Upper lobe of left lung (tissue), 6 donors: ENCODE results near the gene METTL15. TPM values are rescaled to one million over a fixed set of nuclear protein-coding genes. Genes with fewer than 3 reads are reported as not detected.

Source experiments
- ATAC-seq, 2 donors: fragments of 200-7000 bp; cut with Tn5 transposase; one replicate each; pipeline ENCODE4 v1.9.1; 2022; ENCODE audit warnings: mild to moderate bottlenecking in 2 of 2, moderate library complexity in 2 of 2; ENCODE audit not compliant: low FRiP score in 2 of 2
- DNase-seq, 2 donors: peaks; one replicate each; pipeline ENCODE4 v3.0.0-alpha.2; 2019 to 2020
- H3K27ac ChIP-seq, 4 donors: fragments of 200-600 bp; sonication (generic); one replicate each; pipeline ENCODE4 v1.5.1; 2016 to 2019
- H3K27me3 ChIP-seq, 4 donors: fragments of 200-600 bp; sonication (generic); one replicate each; pipeline ENCODE4 v1.5.1; 2017 to 2019
- H3K36me3 ChIP-seq, 4 donors: fragments of 200-600 bp; sonication (generic); one replicate each; pipeline ENCODE4 v1.5.1; 2016 to 2019
- H3K4me1 ChIP-seq, 4 donors: fragments of 200-600 bp; sonication (generic); one replicate each; pipeline ENCODE4 v1.5.1; 2018 to 2019
- H3K4me3 ChIP-seq, 4 donors: fragments of 200-600 bp; sonication (generic); one replicate each; pipeline ENCODE4 v1.5.1; 2017 to 2019; ENCODE audit warnings: mild to moderate bottlenecking in 2 of 4, moderate library complexity in 1 of 4
- H3K9me3 ChIP-seq, 4 donors: fragments of 200-600 bp; sonication (generic); one replicate each; pipeline ENCODE4 v1.5.1; 2018 to 2019
- EP300 ChIP-seq, 4 donors: sonication (generic); formaldehyde crosslinking; IDR thresholded peaks; one replicate each; pipeline ENCODE4 v1.5.1; 2017; ENCODE audit warnings: antibody characterized with exemption in 4 of 4, control low read depth in 2 of 4
- POLR2A ChIP-seq, 4 donors: fragments of 450-650 bp; IDR thresholded peaks; one replicate each; pipeline ENCODE4 v1.5.1; 2016 to 2017; ENCODE audit warnings: antibody characterized with exemption in 4 of 4, mild to moderate bottlenecking in 2 of 4
- POLR2AphosphoS5 ChIP-seq, 2 donors: sonication (generic); formaldehyde crosslinking; IDR thresholded peaks; one replicate each; pipeline ENCODE4 v1.5.1; 2017; ENCODE audit warnings: antibody characterized with exemption in 2 of 2
- WGBS, 2 donors: methylation state at CpG; one replicate each; pipeline ENCODE4 v1.1.5; 2017 to 2018; 5-methylcytosine and 5-hydroxymethylcytosine counted together
- total RNA-seq, 6 donors: library from RNA; depleted of rRNA in 4 of 6; stranded (reverse); fragments of >200 nt in 4 of 6; gene quantifications; one replicate each; pipeline versions ENCODE4 v1.1.0 to v1.2.1, GENCODE V29; 2016 to 2021
- TF ChIP-seq, protein P1 (sequence below), 6 experiments: fragments of 450-650 bp in 4 of 6; fragments of 200-600 bp in 2 of 6; sonication (generic) in 2 of 6; IDR thresholded peaks; one replicate each; pipeline ENCODE4 v1.5.1; 2016 to 2019; ENCODE audit warnings: antibody characterized with exemption in 6 of 6
- donor health status: DM: no; HTN: no; CAD: no; lungs with moderate emphysema.
- donor health status: DM: no; HTN: yes; CAD: no; lungs with severe emphysema.

METTL15 gene, protein sequence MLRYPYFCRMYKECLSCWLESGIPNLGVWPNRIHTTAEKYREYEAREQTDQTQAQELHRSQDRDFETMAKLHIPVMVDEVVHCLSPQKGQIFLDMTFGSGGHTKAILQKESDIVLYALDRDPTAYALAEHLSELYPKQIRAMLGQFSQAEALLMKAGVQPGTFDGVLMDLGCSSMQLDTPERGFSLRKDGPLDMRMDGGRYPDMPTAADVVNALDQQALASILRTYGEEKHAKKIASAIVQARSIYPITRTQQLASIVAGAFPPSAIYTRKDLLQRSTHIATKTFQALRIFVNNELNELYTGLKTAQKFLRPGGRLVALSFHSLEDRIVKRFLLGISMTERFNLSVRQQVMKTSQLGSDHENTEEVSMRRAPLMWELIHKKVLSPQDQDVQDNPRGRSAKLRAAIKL
- 10 to 100 TPM in 4 of 6 donors, 1 to 10 TPM in 2; 3.0 to 24.1 (median 11.2) TPM for total RNA-seq

DNA sequence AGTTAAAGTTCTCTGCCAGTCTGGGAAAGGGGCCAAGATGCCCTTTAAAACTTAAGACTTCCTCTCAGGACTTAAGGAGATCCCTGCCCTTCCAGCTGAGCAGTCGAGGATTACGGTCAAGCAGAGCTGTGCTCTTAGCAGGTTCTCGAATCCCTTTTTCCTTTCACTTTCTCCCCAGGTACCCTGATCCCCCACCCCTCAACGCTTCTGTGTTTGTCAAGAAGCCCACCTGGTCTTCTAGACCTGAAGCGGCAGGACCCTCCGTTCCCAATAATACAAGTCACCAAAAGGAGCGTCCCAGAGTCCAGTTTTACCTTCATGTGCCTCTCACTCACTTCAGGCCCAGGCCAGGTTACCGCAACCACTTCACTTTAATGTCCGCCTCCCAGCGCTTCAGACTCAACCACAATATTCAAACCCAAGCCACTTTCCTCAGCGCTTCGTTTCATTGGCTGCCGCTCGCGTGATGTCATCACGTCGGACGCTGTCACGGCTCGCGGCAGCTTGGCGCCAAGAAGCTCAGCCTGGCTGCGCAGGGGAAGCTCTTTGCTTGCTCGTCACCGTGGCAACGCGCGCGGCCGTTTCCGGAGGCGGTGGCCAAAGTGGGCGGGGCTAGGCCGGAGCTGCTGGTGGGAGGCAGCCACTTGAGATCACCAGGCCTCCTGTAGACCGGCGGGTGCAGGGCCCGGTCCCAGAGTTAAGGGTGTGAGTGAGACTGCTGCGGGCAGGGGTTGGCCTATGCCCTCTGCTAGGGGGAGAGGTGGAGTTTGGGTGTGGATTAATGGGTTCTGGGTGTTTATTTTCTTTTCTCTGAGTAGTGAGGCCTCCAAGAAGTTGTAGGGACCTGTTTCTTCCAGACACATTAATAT is at the start of gene METTL15, which contains the start of gene KIF18A:
METTL15 (plus strand) TSS at position 639 of the 869 bp plus-strand sequence. CDS start 4,947 bp downstream, outside the sequence.
KIF18A (minus strand) TSS at position 407 of the 869 bp plus-strand sequence. CDS start 10,209 bp downstream, outside the sequence.
- peak within 1 kb of the TSS; percentile 11 to 69 (median 60) for H3K4me3 ChIP-seq
- 1% methylated on average over 16 to 38 of the region's 38 CpGs for WGBS, 2 donors
- DNase-seq = peak; percentile 100
- H3K36me3 ChIP-seq = no peaks in the 10 kb centered on the region
- H3K4me1 ChIP-seq = peaks cover 25 to 38% (median 36%) of the 10 kb centered on the region in 4 donors
- no peaks in the 10 kb centered on the region for H3K9me3 ChIP-seq
- TF ChIP-seq EP300 (IDR thresholded peaks at IDR 0.05) (peak in 1 of 4 donors; percentile 65), POLR2A (IDR thresholded peaks at IDR 0.05) (peak in 3 of 4 donors; percentile 35 to 75 (median 70)), POLR2AphosphoS5 (IDR thresholded peaks at IDR 0.05) (peak; percentile 81 to 85)
- TF ChIP-seq, protein P1, sequence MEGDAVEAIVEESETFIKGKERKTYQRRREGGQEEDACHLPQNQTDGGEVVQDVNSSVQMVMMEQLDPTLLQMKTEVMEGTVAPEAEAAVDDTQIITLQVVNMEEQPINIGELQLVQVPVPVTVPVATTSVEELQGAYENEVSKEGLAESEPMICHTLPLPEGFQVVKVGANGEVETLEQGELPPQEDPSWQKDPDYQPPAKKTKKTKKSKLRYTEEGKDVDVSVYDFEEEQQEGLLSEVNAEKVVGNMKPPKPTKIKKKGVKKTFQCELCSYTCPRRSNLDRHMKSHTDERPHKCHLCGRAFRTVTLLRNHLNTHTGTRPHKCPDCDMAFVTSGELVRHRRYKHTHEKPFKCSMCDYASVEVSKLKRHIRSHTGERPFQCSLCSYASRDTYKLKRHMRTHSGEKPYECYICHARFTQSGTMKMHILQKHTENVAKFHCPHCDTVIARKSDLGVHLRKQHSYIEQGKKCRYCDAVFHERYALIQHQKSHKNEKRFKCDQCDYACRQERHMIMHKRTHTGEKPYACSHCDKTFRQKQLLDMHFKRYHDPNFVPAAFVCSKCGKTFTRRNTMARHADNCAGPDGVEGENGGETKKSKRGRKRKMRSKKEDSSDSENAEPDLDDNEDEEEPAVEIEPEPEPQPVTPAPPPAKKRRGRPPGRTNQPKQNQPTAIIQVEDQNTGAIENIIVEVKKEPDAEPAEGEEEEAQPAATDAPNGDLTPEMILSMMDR (IDR thresholded peaks at IDR 0.05) = no peak
- no peaks in the 10 kb centered on the region for H3K27me3 ChIP-seq
- peak within 1 kb of the TSS; percentile 78 to 90 (median 86) for H3K27ac ChIP-seq
- peak; percentile 99 for ATAC-seq

DNA sequence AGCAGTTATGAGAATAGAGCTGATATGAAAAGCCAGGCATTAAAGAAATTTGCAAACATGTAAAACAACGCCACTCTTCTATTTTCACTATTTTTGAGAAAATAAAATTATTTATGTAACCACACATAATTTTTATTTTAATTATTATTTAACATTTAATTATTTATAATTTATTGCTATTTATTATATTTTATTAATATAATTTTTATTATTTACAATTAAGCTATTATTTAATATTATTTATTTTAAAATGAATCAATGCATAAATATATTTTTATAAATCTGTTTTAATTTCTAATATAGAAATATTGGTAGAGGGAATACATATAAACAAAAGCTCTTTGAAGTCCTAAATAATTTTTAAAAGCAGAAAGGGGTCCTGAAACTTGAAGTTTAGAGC is 36.9 kb upstream of the METTL15 start:
- DNase-seq (no peak), ATAC-seq (no peak)
- 100% methylated on average over 1 of the region's 1 CpG for WGBS, 2 donors

DNA sequence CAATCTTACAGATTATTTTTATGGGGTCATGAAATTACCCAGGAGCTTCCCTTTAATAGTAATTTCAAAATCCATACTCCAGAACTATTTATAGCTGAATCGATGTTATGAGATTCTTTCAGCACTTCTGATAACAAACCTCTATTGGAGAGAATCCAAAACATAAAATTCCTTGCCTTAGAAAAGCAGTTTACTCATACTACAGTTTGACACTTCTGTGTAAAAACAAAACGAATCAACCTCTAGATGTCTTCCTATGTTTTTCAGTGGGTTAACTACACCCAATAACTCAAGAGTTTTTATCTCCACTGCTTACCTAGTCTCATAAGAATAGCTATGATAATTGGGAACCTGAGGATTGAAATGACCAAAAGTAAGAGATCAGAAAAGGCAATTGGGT is 35.9 kb upstream of the METTL15 start:
- TF ChIP-seq POLR2AphosphoS5 (IDR thresholded peaks at IDR 0.05) (no peak), POLR2A (IDR thresholded peaks at IDR 0.05) (no peak), EP300 (IDR thresholded peaks at IDR 0.05) (no peak)
- TF ChIP-seq, protein P1 (IDR thresholded peaks at IDR 0.05) = no peak
- Histone ChIP-seq H3K27ac (no peak overlapping the region), H3K4me3 (no peak overlapping the region), H3K27me3 (no peaks in the 10 kb centered on the region), H3K9me3 (no peaks in the 10 kb centered on the region), H3K36me3 (no peaks in the 10 kb centered on the region), H3K4me1 (no peaks in the 10 kb centered on the region)
- 30 to 38% methylated on average over 2 of the region's 2 CpGs for WGBS, 2 donors
- DNase-seq = no peak
- no peak for ATAC-seq

More for the DNA sequence above, 36.9 kb upstream of the METTL15 start:
- Histone ChIP-seq H3K9me3 (no peaks in the 10 kb centered on the region), H3K4me3 (no peak overlapping the region), H3K36me3 (no peaks in the 10 kb centered on the region), H3K27ac (no peak overlapping the region), H3K27me3 (no peaks in the 10 kb centered on the region), H3K4me1 (no peaks in the 10 kb centered on the region)
- TF ChIP-seq POLR2A (IDR thresholded peaks at IDR 0.05) (no peak), EP300 (IDR thresholded peaks at IDR 0.05) (no peak), POLR2AphosphoS5 (IDR thresholded peaks at IDR 0.05) (no peak)
- TF ChIP-seq, protein P1 (IDR thresholded peaks at IDR 0.05) = no peak

DNA sequence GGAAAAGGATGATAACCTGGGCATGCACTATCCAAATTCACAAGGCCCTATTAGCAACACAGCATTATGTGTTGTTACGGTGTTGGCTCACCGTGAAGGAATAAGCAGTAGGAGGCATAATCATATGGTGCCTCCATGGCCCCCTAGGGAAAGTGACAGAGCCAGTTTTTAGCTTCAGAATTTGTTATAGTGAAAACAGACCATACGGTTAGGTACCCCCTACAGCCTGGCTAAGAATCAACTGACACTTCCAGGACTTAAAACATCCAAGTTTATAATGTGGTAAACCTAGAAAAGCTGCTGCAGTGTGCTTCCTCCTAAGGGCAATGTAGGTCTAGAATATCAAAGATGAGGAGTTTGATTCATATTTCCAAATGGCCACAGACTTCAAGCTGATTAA is 30.7 kb upstream of the METTL15 start:
- ATAC-seq (no peak), DNase-seq (no peak)
- H3K27me3 ChIP-seq = no peaks in the 10 kb centered on the region
- no peak overlapping the region for H3K27ac ChIP-seq
- H3K4me3 ChIP-seq = no peak overlapping the region
- 88 to 89% methylated on average over 3 of the region's 3 CpGs for WGBS, 2 donors
- no peaks in the 10 kb centered on the region for H3K4me1 ChIP-seq
- TF ChIP-seq POLR2A (IDR thresholded peaks at IDR 0.05) (no peak), EP300 (IDR thresholded peaks at IDR 0.05) (no peak)
- H3K9me3 ChIP-seq = no peaks in the 10 kb centered on the region
- H3K36me3 ChIP-seq = no peaks in the 10 kb centered on the region

DNA sequence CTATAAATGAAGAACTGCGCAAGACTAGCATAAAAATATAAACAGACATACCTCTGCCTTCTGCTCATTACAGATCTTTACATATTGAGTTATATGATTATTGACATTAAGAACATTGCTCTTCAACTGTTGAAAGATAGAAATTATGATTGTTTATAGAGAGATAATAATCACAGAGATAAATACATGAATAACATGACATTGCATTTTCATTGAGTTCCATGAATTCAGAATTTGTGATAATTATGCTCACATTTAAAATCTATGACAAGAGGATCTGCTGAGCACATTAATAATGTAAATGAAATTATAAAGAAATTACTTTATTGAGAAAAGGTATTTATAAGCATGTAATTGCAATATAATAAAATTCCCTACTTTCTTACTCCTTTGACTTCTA is 25.1 kb upstream of the METTL15 start:
- ATAC-seq = no peak
- no peaks in the 10 kb centered on the region for H3K27me3 ChIP-seq
- H3K4me1 ChIP-seq = no peaks in the 10 kb centered on the region
- WGBS, 2 donors = 98 to 100% methylated on average over 1 of the region's 1 CpG
- H3K27ac ChIP-seq = no peak overlapping the region
- no peak overlapping the region for H3K4me3 ChIP-seq
- H3K9me3 ChIP-seq = no peaks in the 10 kb centered on the region
- no peak for TF ChIP-seq POLR2AphosphoS5 (IDR thresholded peaks at IDR 0.05)
- TF ChIP-seq, protein P1 (IDR thresholded peaks at IDR 0.05) = no peak
- no peak for TF ChIP-seq EP300 (IDR thresholded peaks at IDR 0.05)
- TF ChIP-seq POLR2A (IDR thresholded peaks at IDR 0.05) = no peak
- DNase-seq = no peak
- no peaks in the 10 kb centered on the region for H3K36me3 ChIP-seq
